Transverse colon (tissue), 4 donors: ENCODE measurements around the gene FGF3. TPM values are rescaled to one million over a fixed set of nuclear protein-coding genes. Genes with fewer than 3 reads are reported as not detected.

ENCODE experiments used
- DNase-seq: peaks from one replicate; pipeline ENCODE4 v3.0.0-alpha.2; 2019
- H3K27ac ChIP-seq, 4 donors: fragments of 200-600 bp; sonication (generic); 2 replicates each; pipeline ENCODE4 v1.5.1; 2016 to 2018; ENCODE audit warnings: inconsistent platforms in 4 of 4
- H3K27me3 ChIP-seq: fragments of 200-600 bp; sonication (generic); 2 replicates; pipeline ENCODE4 v1.5.1; 2017; ENCODE audit warnings: inconsistent platforms
- H3K36me3 ChIP-seq, 4 donors: fragments of 200-600 bp; sonication (generic); 2 replicates each; pipeline ENCODE4 v1.5.1; 2017 to 2019; ENCODE audit warnings: inconsistent platforms in 4 of 4
- H3K4me1 ChIP-seq, 4 donors: fragments of 200-600 bp; sonication (generic); 2 replicates each; pipeline ENCODE4 v1.5.1; 2017 to 2020; ENCODE audit warnings: inconsistent platforms in 4 of 4
- H3K4me3 ChIP-seq, 4 donors: fragments of 200-600 bp; sonication (generic); 1 replicate in 1 of 4; 2 replicates in 3 of 4; pipeline versions ENCODE4 v1.5.1 to v1.6.1; 2017 to 2019; ENCODE audit warnings: inconsistent platforms in 4 of 4
- H3K9me3 ChIP-seq, 2 donors: fragments of 200-600 bp; sonication (generic); 2 replicates each; pipeline ENCODE4 v1.5.1; 2017 to 2019; ENCODE audit warnings: inconsistent platforms in 2 of 2
- CTCF ChIP-seq, 5 experiments: fragments of 200-600 bp in 3 of 5; fragments of 450-650 bp in 2 of 5; sonication (generic) in 3 of 5; IDR thresholded peaks; 1 replicate in 2 of 5; 2 replicates in 3 of 5; pipeline ENCODE4 v1.5.1; 2016 to 2017; ENCODE audit warnings: antibody characterized with exemption in 5 of 5, inconsistent platforms in 3 of 5, mild to moderate bottlenecking in 2 of 5, moderate library complexity in 1 of 5
- EP300 ChIP-seq: sonication (generic); formaldehyde crosslinking; IDR thresholded peaks from one replicate; pipeline ENCODE4 v1.6.1; 2017; ENCODE audit warnings: antibody characterized with exemption, low read depth
- POLR2A ChIP-seq: fragments of 450-650 bp; IDR thresholded peaks from one replicate; pipeline ENCODE4 v1.6.1; 2016; ENCODE audit warnings: antibody characterized with exemption, mild to moderate bottlenecking, moderate library complexity
- POLR2AphosphoS5 ChIP-seq, 3 donors: sonication (generic); formaldehyde crosslinking; IDR thresholded peaks; one replicate each; pipeline ENCODE4 v1.6.1; 2016; ENCODE audit warnings: antibody characterized with exemption in 3 of 3
- WGBS, 2 donors: methylation state at CpG; one replicate each; pipeline ENCODE4 v1.1.5; 2018; ENCODE audit warnings: low coverage in 1 of 2; 5-methylcytosine and 5-hydroxymethylcytosine counted together
- in situ Hi-C, 4 donors: fragments of 200-750 bp; cut with MboI; loops; one replicate each; pipeline versions ENCODE4 v1.15.0 to v1.15.1; 2017; ENCODE audit warnings: low sequenced_read_pairs in 3 of 4, low pct_ligation_motif_present in 1 of 4, low pct_unique_long_range_greater_than_20kb in 1 of 4
- intact Hi-C: fragments of 100-400 bp; cut with DNase I; formaldehyde crosslinking; loops from one replicate; pipeline ENCODE4 v1.15.1; 2023; ENCODE audit warnings: low total_unique reads
- total RNA-seq, 4 donors: library from RNA; depleted of rRNA; stranded (reverse); fragments of >200 nt; gene quantifications; one replicate each; pipeline ENCODE4 v1.1.0, GENCODE V29; 2016

The FGF3 gene
- total RNA-seq, 4 donors from 2014 or later, result not detected

- WGBS, 2 donors, result 60 to 71% methylated on average over 1 to 30 of the region's 35 CpGs
- Histone ChIP-seq H3K4me3 (no peak overlapping the region), H3K4me1 (no peaks in the 10 kb centered on the region), H3K36me3 (no peaks in the 10 kb centered on the region), H3K27me3 (peaks cover 43% of the 10 kb centered on the region), H3K27ac (no peak overlapping the region), H3K9me3 (no peaks in the 10 kb centered on the region)
- in situ Hi-C loops (no loop called here), intact Hi-C loops (loop anchor here (5.0 kb wide), 1 partner anchor 1638 kb away; no protein-coding TSS in a partner anchor)
- no peak for DNase-seq
- TF ChIP-seq POLR2AphosphoS5 (IDR thresholded peaks at IDR 0.05), result no peak
- TF ChIP-seq EP300, result no peak
- TF ChIP-seq POLR2A, result no peak
- no peak for TF ChIP-seq CTCF (IDR thresholded peaks at IDR 0.05)
Observed at GRCh38 chr11:69834811-69835800, 15.9 kb upstream of the FGF3 start.

GRCh38 chr11:69834251-69834650 lies 15.0 kb upstream of the FGF3 start:
- intact Hi-C loops, result loop anchor here (5.0 kb wide), 1 partner anchor 1637 kb away; no protein-coding TSS in a partner anchor
- no peaks in the 10 kb centered on the region for H3K9me3 ChIP-seq
- 78% methylated on average over 11 of the region's 12 CpGs; no CpG with 5 or more reads in 1 of the 2 donors for WGBS, 2 donors
- H3K27ac ChIP-seq, result no peak overlapping the region
- no peak for TF ChIP-seq CTCF (IDR thresholded peaks at IDR 0.05)
- TF ChIP-seq POLR2A, result no peak
- no peak for TF ChIP-seq EP300
- TF ChIP-seq POLR2AphosphoS5 (IDR thresholded peaks at IDR 0.05), result no peak
- peaks cover 41% of the 10 kb centered on the region for H3K27me3 ChIP-seq
- H3K4me3 ChIP-seq, result no peak overlapping the region
- no peak for DNase-seq
- no peaks in the 10 kb centered on the region for H3K36me3 ChIP-seq
- H3K4me1 ChIP-seq, result peaks cover 0 to 1% (median 1%) of the 10 kb centered on the region in 4 donors
- in situ Hi-C loops, result no loop called here

GRCh38 chr11:69832561-69833413 lies 13.6 kb upstream of the FGF3 start:
- intact Hi-C loops, result loop anchor here (5.0 kb wide), 1 partner anchor 1635 kb away; no protein-coding TSS in a partner anchor
- Histone ChIP-seq H3K4me1 (peaks cover 0 to 13% (median 8%) of the 10 kb centered on the region in 4 donors), H3K36me3 (no peaks in the 10 kb centered on the region), H3K27ac (no peak overlapping the region), H3K9me3 (no peaks in the 10 kb centered on the region), H3K27me3 (peaks cover 41% of the 10 kb centered on the region), H3K4me3 (no peak overlapping the region)
- 58 to 65% methylated on average over 5 to 21 of the region's 21 CpGs for WGBS, 2 donors
- DNase-seq, result no peak
- in situ Hi-C loops, result no loop called here
- TF ChIP-seq CTCF (IDR thresholded peaks at IDR 0.05) (no peak), EP300 (no peak), POLR2AphosphoS5 (IDR thresholded peaks at IDR 0.05) (no peak), POLR2A (no peak)

- Histone ChIP-seq H3K27ac (no peak overlapping the region), H3K9me3 (no peaks in the 10 kb centered on the region), H3K27me3 (peaks cover 41% of the 10 kb centered on the region), H3K4me3 (no peak overlapping the region), H3K4me1 (peaks cover 0 to 13% (median 8%) of the 10 kb centered on the region in 4 donors), H3K36me3 (no peaks in the 10 kb centered on the region)
- intact Hi-C loops, result loop anchor here (5.0 kb wide), 1 partner anchor 1635 kb away; no protein-coding TSS in a partner anchor
- no peak for DNase-seq
- in situ Hi-C loops, result no loop called here
- TF ChIP-seq EP300, result no peak
- 86 to 89% methylated on average over 2 of the region's 2 CpGs for WGBS, 2 donors
Observed at GRCh38 chr11:69831985-69832384, 12.8 kb upstream of the FGF3 start.
